K562 treated with DMSO at 1 percent for 24 hours (cell line): ENCODE results near the gene TYRO3. TPM values are rescaled to one million over a fixed set of nuclear protein-coding genes. Genes with fewer than 3 reads are reported as not detected.

Source experiments
- total RNA-seq: library from RNA; unstranded; fragments of 300-600 nt; gene quantifications from 2 replicates; pipeline ENCODE4 v1.2.3, GENCODE V29; 2022; ENCODE audit warnings: low read depth; ENCODE audit not compliant: insufficient read depth

Gene TYRO3
- 13.9 and 20.7 TPM in 2 replicates for total RNA-seq

DNA sequence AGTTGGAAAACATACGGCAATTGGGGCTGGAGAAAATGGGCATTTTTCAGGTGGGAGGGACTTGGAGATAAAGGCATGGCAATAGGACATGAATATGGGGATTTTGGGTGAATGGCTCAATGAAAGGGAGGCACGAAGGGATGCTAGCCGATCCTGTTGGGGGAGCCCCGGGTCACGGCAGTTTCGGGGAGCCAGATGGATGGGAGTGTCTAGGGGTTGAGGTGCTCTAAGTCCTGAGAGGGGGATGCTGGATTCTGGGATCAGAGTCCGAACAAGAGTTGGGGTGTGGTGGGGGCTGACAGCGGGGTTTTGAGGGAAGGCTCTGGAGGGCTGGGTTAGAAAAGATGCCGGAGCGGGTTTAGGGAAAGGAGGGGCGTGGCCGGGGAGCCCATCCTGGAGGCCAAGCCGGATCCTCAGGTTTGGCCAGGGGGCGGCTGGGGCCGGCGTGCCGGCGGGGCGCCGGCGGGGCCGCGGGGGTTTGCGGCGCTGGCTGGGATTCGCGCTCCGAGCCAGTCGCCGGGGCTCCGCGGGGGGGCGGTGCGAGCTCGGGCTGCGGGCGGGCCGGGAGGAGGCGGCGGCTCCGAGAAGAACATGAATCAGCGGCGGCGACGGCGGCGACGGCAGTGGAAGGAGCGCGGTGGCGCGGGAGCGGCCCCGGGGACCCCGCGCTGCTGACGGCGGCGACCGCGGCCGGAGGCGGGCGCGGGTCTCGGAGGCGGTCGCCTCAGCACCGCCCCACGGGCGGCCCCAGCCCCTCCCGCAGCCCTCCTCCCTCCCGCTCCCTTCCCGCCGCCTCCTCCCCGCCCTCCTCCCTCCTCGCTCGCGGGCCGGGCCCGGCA lies at the start of gene TYRO3:
Gene TYRO3, plus strand, starts transcription at position 813 of the 839 bp plus-strand sequence. CDS start 46 bp downstream, outside the sequence.

DNA sequence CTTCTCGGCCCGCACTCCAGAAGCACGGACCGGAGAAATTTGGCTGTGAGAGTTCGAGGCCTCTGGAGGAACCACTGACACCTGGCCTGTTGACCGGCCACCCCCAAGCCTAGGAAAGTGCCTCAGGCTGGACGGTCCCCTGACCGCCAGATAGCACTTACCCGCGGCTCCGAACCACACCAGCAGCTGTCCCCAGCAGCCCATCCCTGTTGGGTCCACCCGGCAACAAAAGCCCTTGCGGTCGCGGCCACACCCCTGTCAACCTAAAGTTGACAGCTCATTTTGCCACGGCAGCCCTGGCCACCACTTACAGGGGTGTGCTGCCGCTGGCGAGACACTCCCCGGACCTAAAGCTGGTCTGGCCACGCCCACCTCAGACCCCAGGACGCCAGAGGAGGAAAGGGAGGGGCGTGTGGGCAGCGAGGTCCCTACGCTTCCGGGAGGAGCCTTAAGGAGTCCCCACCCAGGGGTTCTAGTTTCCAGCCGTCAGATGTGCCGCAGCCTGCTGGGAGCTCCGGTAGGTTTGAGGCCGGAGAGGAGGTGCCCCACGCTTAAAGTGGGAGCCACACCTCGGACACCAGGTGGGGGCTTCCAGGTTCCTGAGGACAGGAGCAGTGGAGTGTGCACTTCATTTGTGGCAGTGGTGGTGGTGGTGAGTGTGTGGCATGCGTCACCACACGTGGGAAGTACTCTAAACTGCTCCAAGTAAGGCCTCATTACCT lies 45.3 kb upstream of the TYRO3 start, which contains the start of gene LTK:
Gene LTK, minus strand, starts transcription at position 322 of the 722 bp plus-strand sequence. Its CDS starts 118 bp downstream, at position 204.

Other genes starting within 250 kb of the TYRO3 start
- 68.3 and 69.8 TPM in 2 replicates for gene OIP5, start 226.6 kb upstream of the TYRO3 start, total RNA-seq
- gene NUSAP1, start 226.3 kb upstream of the TYRO3 start, total RNA-seq = 119 TPM in 2 replicates
- gene NDUFAF1, start 156.7 kb upstream of the TYRO3 start, total RNA-seq = 16.2 and 24.8 TPM in 2 replicates
- gene RTF1, start 142.1 kb upstream of the TYRO3 start, total RNA-seq = 27.8 and 31.3 TPM in 2 replicates
- 76.6 and 89.7 TPM in 2 replicates for gene ITPKA, start 65.3 kb upstream of the TYRO3 start, total RNA-seq
- 13.8 and 15.9 TPM in 2 replicates for gene LTK, start 45.4 kb upstream of the TYRO3 start, total RNA-seq
- 35.6 and 39.9 TPM in 2 replicates for gene RPAP1, start 15.0 kb upstream of the TYRO3 start, total RNA-seq
- 7.4 and 8.1 TPM in 2 replicates for gene MGA, start 101.2 kb downstream of the TYRO3 start, total RNA-seq
- 10.7 and 11.1 TPM in 2 replicates for gene MAPKBP1, start 215.3 kb downstream of the TYRO3 start, total RNA-seq